Endodermal cell (in vitro differentiated cells): ENCODE data around the gene HBG1. TPM values are rescaled to one million over a fixed set of nuclear protein-coding genes. Genes with fewer than 3 reads are reported as not detected.

ENCODE experiments used
- DNase-seq: peaks from one replicate; pipeline ENCODE4 v3.0.0-alpha.2; 2017
- H3K27ac ChIP-seq: 2 replicates; pipeline ENCODE4 v1.5.1; 2013; ENCODE audit warnings: mild to moderate bottlenecking, low read depth, low read length, moderate library complexity
- H3K27me3 ChIP-seq: 2 replicates; pipeline ENCODE4 v1.6.1; 2013; ENCODE audit warnings: mild to moderate bottlenecking, low read length, moderate library complexity; ENCODE audit not compliant: insufficient read depth, control insufficient read depth, poor library complexity, severe bottlenecking
- H3K36me3 ChIP-seq: 2 replicates; pipeline ENCODE4 v1.7.0; 2013; ENCODE audit warnings: mild to moderate bottlenecking, low read length, moderate library complexity; ENCODE audit not compliant: control insufficient read depth, insufficient read depth
- H3K4me1 ChIP-seq: one replicate; pipeline ENCODE4 v1.7.0; 2013; ENCODE audit warnings: low read length; ENCODE audit not compliant: control insufficient read depth, insufficient read depth
- H3K4me3 ChIP-seq: 2 replicates; pipeline ENCODE4 v1.5.1; 2013; ENCODE audit warnings: mild to moderate bottlenecking, low read length, moderate library complexity
- H3K9ac ChIP-seq: 2 replicates; pipeline ENCODE4 v1.6.1; 2013; ENCODE audit warnings: mild to moderate bottlenecking, low read length, moderate library complexity; ENCODE audit not compliant: poor library complexity, severe bottlenecking; ENCODE audit errors: extremely low read depth
- H3K9me3 ChIP-seq: 2 replicates; pipeline ENCODE4 v1.6.1; 2013; ENCODE audit warnings: mild to moderate bottlenecking, low read length, moderate library complexity; ENCODE audit not compliant: control insufficient read depth
- H3K27ac Mint-ChIP-seq: 2 replicates; pipeline ENCODE4 v1.8.0; 2020; ENCODE audit warnings: mixed read lengths
- H3K27me3 Mint-ChIP-seq: 2 replicates; pipeline ENCODE4 v1.8.0; 2021; ENCODE audit warnings: mild to moderate bottlenecking, mixed read lengths; ENCODE audit not compliant: insufficient read depth
- H3K36me3 Mint-ChIP-seq: 2 replicates; pipeline ENCODE4 v1.8.0; 2020; ENCODE audit warnings: low read depth, mixed read lengths
- H3K4me1 Mint-ChIP-seq: 2 replicates; pipeline ENCODE4 v1.8.0; 2020; ENCODE audit warnings: mixed read lengths
- H3K4me3 Mint-ChIP-seq: 2 replicates; pipeline ENCODE4 v1.8.0; 2020; ENCODE audit warnings: mild to moderate bottlenecking, moderate library complexity, mixed read lengths
- H3K9me3 Mint-ChIP-seq: 2 replicates; pipeline ENCODE4 v1.8.0; 2020; ENCODE audit warnings: mild to moderate bottlenecking, mixed read lengths
- CTCF ChIP-seq: fragments of 200-600 bp; sonication (generic); conservative IDR thresholded peaks from 2 replicates; pipeline ENCODE4 v1.5.0; 2021; ENCODE audit warnings: antibody characterized with exemption, mild to moderate bottlenecking
- WGBS, 2 experiments: methylation state at CpG; one replicate each; pipeline versions ENCODE4 v1.1.5 to v1.1.7; 2013; ENCODE audit warnings: missing lambda C conversion rate in 2 of 2, mixed read lengths in 1 of 2; ENCODE audit not compliant: insufficient coverage in 1 of 2, insufficient read length in 1 of 2; 5-methylcytosine and 5-hydroxymethylcytosine counted together
- total RNA-seq, 2 donors: library from RNA; stranded (reverse); fragmentation: NEBNext Ultra II Directional in 1 of 2; extraction: Animal tissue kit (Norgen Biotek cat#: 25700) in 1 of 2; gene quantifications; 2 replicates in 1 of 2; 3 replicates in 1 of 2; pipeline ENCODE4 v1.2.1, GENCODE V29; 2021

The HBG1 gene
- total RNA-seq, 2 donors from 2014 or later = not detected

GRCh38 chr11:5239046-5239445 is 10.6 kb downstream of the HBG1 start:
- no peaks in the 10 kb centered on the region for H3K4me1 Mint-ChIP-seq
- Histone ChIP-seq H3K36me3 (no peaks in the 10 kb centered on the region), H3K9me3 (no peaks in the 10 kb centered on the region), H3K9ac (no peak overlapping the region), H3K27me3 (no peaks in the 10 kb centered on the region), H3K4me1 (no peaks in the 10 kb centered on the region), H3K27ac (no peak overlapping the region), H3K4me3 (no peak overlapping the region)
- H3K27ac Mint-ChIP-seq = no peak overlapping the region
- TF ChIP-seq CTCF = no peak
- H3K4me3 Mint-ChIP-seq = no peak overlapping the region
- peaks cover 5% of the 10 kb centered on the region for H3K27me3 Mint-ChIP-seq
- H3K36me3 Mint-ChIP-seq = no peaks in the 10 kb centered on the region
- no peak for DNase-seq
- H3K9me3 Mint-ChIP-seq = no peaks in the 10 kb centered on the region

DNA sequence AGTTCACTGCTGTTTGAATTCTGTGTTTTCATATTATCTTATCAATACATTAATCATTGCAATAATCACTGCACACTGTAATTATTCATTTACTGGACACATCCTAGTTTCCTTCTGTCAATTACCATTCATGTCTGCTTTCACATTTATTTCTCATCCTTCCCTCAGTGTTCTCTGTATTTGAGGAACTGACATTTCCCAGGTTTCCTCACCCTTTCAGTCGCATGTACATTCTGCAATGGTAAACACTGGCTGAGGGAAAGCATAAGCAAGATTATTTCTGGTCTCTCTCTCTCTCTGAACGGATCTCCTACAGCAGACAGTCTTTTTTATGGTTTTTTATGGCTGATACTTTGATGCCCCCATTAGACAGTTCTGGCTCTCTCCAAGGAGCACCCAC is 11.2 kb downstream of the HBG1 start:
- Histone ChIP-seq H3K4me3 (no peak overlapping the region), H3K36me3 (no peaks in the 10 kb centered on the region), H3K27me3 (no peaks in the 10 kb centered on the region), H3K4me1 (no peaks in the 10 kb centered on the region), H3K9me3 (no peaks in the 10 kb centered on the region), H3K9ac (no peak overlapping the region), H3K27ac (no peak overlapping the region)
- Mint-ChIP-seq H3K4me1 (no peaks in the 10 kb centered on the region), H3K27me3 (peaks cover 5% of the 10 kb centered on the region), H3K27ac (no peak overlapping the region), H3K36me3 (no peaks in the 10 kb centered on the region), H3K9me3 (no peaks in the 10 kb centered on the region), H3K4me3 (no peak overlapping the region)
- 95% methylated on average over 2 of the region's 2 CpGs; no CpG with 5 or more reads in 1 of the 2 experiments for WGBS, 2 experiments
- no peak for DNase-seq
- no peak for TF ChIP-seq CTCF

DNA sequence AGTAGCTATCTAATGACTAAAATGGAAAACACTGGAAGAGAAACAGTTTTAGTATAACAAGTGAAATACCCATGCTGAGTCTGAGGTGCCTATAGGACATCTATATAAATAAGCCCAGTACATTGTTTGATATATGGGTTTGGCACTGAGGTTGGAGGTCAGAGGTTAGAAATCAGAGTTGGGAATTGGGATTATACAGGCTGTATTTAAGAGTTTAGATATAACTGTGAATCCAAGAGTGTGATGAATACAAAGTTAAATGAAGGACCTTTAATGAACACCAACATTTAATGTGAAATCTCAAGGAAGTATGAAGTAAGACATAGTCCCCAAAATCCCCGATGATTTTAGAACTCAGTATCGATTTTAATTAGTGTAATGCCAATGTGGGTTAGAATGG is 12.2 kb downstream of the HBG1 start:
- Histone ChIP-seq H3K36me3 (no peaks in the 10 kb centered on the region), H3K9ac (no peak overlapping the region), H3K4me3 (no peak overlapping the region), H3K27ac (no peak overlapping the region), H3K27me3 (no peaks in the 10 kb centered on the region), H3K9me3 (no peaks in the 10 kb centered on the region), H3K4me1 (no peaks in the 10 kb centered on the region)
- Mint-ChIP-seq H3K4me1 (no peaks in the 10 kb centered on the region), H3K4me3 (no peak overlapping the region), H3K9me3 (no peaks in the 10 kb centered on the region), H3K27me3 (peaks cover 5% of the 10 kb centered on the region), H3K36me3 (no peaks in the 10 kb centered on the region), H3K27ac (no peak overlapping the region)
- DNase-seq = no peak
- 90 to 99% methylated on average over 2 of the region's 2 CpGs for WGBS, 2 experiments
- TF ChIP-seq CTCF = no peak
